ENCODE results near the gene SCG2. TPM values are rescaled to one million over a fixed set of nuclear protein-coding genes. Genes with fewer than 3 reads are reported as not detected.

Gene SCG2
- total RNA-seq, 2 donors from 2014 or later = 0.12 to 1.8 TPM

- Histone ChIP-seq H3K4me1 (peaks cover 0 to 7% of the 10 kb centered on the region in 2 donors), H3K4me3 (no peak overlapping the region), H3K27me3 (no peaks in the 10 kb centered on the region), H3K36me3 (no peaks in the 10 kb centered on the region), H3K9me3 (no peaks in the 10 kb centered on the region), H3K27ac (no peak overlapping the region)
- no peak for TF ChIP-seq CTCF (IDR thresholded peaks at IDR 0.05)
- no peak for DNase-seq (ENCODE audit: low spot score)
Observed at GRCh38 chr2:223566396-223566795, 35.8 kb downstream of the SCG2 start.

GRCh38 chr2:223563462-223563861 is 38.7 kb downstream of the SCG2 start:
- H3K27me3 ChIP-seq = no peaks in the 10 kb centered on the region
- no peak overlapping the region for H3K4me3 ChIP-seq
- no peak for TF ChIP-seq CTCF (IDR thresholded peaks at IDR 0.05)
- no peaks in the 10 kb centered on the region for H3K36me3 ChIP-seq
- no peaks in the 10 kb centered on the region for H3K9me3 ChIP-seq
- H3K4me1 ChIP-seq = peaks cover 0 to 7% of the 10 kb centered on the region in 2 donors
- DNase-seq (ENCODE audit: low spot score) = no peak
- H3K27ac ChIP-seq = peak overlapping the region in 1 of 2 donors; percentile 4

GRCh38 chr2:223562078-223562477 is 40.1 kb downstream of the SCG2 start:
- no peak for TF ChIP-seq CTCF (IDR thresholded peaks at IDR 0.05)
- no peak for DNase-seq (ENCODE audit: low spot score)
- Histone ChIP-seq H3K4me3 (no peak overlapping the region), H3K27ac (no peak overlapping the region), H3K9me3 (no peaks in the 10 kb centered on the region), H3K36me3 (no peaks in the 10 kb centered on the region), H3K27me3 (no peaks in the 10 kb centered on the region), H3K4me1 (peaks cover 0 to 7% of the 10 kb centered on the region in 2 donors)

- no peaks in the 10 kb centered on the region for H3K9me3 ChIP-seq
Observed at GRCh38 chr2:223560749-223561435, 41.3 kb downstream of the SCG2 start.

GRCh38 chr2:223558970-223559369 is 43.2 kb downstream of the SCG2 start:
- DNase-seq (ENCODE audit: low spot score) = no peak

More at GRCh38 chr2:223560749-223561435, 41.3 kb downstream of the SCG2 start:
- no peaks in the 10 kb centered on the region for H3K27me3 ChIP-seq
- H3K36me3 ChIP-seq = no peaks in the 10 kb centered on the region
- peaks cover 0 to 7% of the 10 kb centered on the region in 2 donors for H3K4me1 ChIP-seq
- H3K4me3 ChIP-seq = no peak overlapping the region
- TF ChIP-seq CTCF (IDR thresholded peaks at IDR 0.05) = no peak
- DNase-seq (ENCODE audit: low spot score) = no peak
- no peak overlapping the region for H3K27ac ChIP-seq

More at GRCh38 chr2:223558970-223559369, 43.2 kb downstream of the SCG2 start:
- Histone ChIP-seq H3K4me1 (peaks cover 0 to 7% of the 10 kb centered on the region in 2 donors), H3K27me3 (no peaks in the 10 kb centered on the region), H3K4me3 (no peak overlapping the region), H3K36me3 (no peaks in the 10 kb centered on the region), H3K27ac (no peak overlapping the region), H3K9me3 (no peaks in the 10 kb centered on the region)
- no peak for TF ChIP-seq CTCF (IDR thresholded peaks at IDR 0.05)
